Glutamatergic neuron (in vitro differentiated cells): Measurements from ENCODE around the gene SPATA19. TPM values are rescaled to one million over a fixed set of nuclear protein-coding genes. Genes with fewer than 3 reads are reported as not detected.

Experiments used
- DNase-seq: peaks from one replicate; pipeline ENCODE4 v3.0.0; 2022
- H3K27ac Mint-ChIP-seq: one replicate; pipeline ENCODE4 v1.8.0; 2020; ENCODE audit warnings: mild to moderate bottlenecking, mixed read lengths, inconsistent platforms; ENCODE audit not compliant: unreplicated experiment
- H3K27me3 Mint-ChIP-seq: one replicate; pipeline ENCODE4 v1.8.0; 2020; ENCODE audit warnings: mild to moderate bottlenecking, moderate library complexity, mixed read lengths, inconsistent platforms; ENCODE audit not compliant: unreplicated experiment
- H3K36me3 Mint-ChIP-seq: one replicate; pipeline ENCODE4 v1.8.0; 2020; ENCODE audit warnings: mild to moderate bottlenecking, mixed read lengths, inconsistent platforms; ENCODE audit not compliant: unreplicated experiment
- H3K4me1 Mint-ChIP-seq: one replicate; pipeline ENCODE4 v1.8.0; 2020; ENCODE audit warnings: mild to moderate bottlenecking, low read depth, mixed read lengths, inconsistent platforms; ENCODE audit not compliant: unreplicated experiment
- H3K4me3 Mint-ChIP-seq: one replicate; pipeline ENCODE4 v1.8.0; 2020; ENCODE audit warnings: mild to moderate bottlenecking, mixed read lengths, inconsistent platforms; ENCODE audit not compliant: unreplicated experiment
- H3K9me3 Mint-ChIP-seq: one replicate; pipeline ENCODE4 v1.8.0; 2020; ENCODE audit warnings: mild to moderate bottlenecking, moderate library complexity, mixed read lengths, inconsistent platforms; ENCODE audit not compliant: unreplicated experiment
- CTCF ChIP-seq: fragments of 200-600 bp; sonication (generic); IDR thresholded peaks from one replicate; pipeline ENCODE4 v1.5.0; 2021; ENCODE audit not compliant: partially characterized antibody, unreplicated experiment
- total RNA-seq: library from RNA; stranded (reverse); fragmentation: NEBNext Ultra II Directional; extraction: Animal tissue kit (Norgen Biotek cat#: 25700); gene quantifications from one replicate; pipeline ENCODE4 v1.2.1, GENCODE V29; 2021; ENCODE audit not compliant: unreplicated experiment

The SPATA19 gene
- total RNA-seq, 1 donor from 2014 or later, result not detected

- Mint-ChIP-seq H3K27me3 (peaks cover 10% of the 10 kb centered on the region), H3K27ac (no peak overlapping the region), H3K36me3 (no peaks in the 10 kb centered on the region), H3K4me1 (peaks cover 5% of the 10 kb centered on the region), H3K4me3 (no peak overlapping the region), H3K9me3 (peaks cover 3% of the 10 kb centered on the region)
- no peak for DNase-seq
- TF ChIP-seq CTCF, result no peak
These were observed 20.7 kb downstream of the SPATA19 start for GRCh38 chr11:133824593-133824992.

- no peak overlapping the region for H3K27ac Mint-ChIP-seq
- no peaks in the 10 kb centered on the region for H3K36me3 Mint-ChIP-seq
- DNase-seq, result no peak
- no peak for TF ChIP-seq CTCF
- peaks cover 12% of the 10 kb centered on the region for H3K4me1 Mint-ChIP-seq
- H3K27me3 Mint-ChIP-seq, result peaks cover 10% of the 10 kb centered on the region
- H3K4me3 Mint-ChIP-seq, result no peak overlapping the region
- H3K9me3 Mint-ChIP-seq, result peaks cover 3% of the 10 kb centered on the region
These were observed 21.7 kb downstream of the SPATA19 start for GRCh38 chr11:133823614-133824013.

- Mint-ChIP-seq H3K4me3 (no peak overlapping the region), H3K9me3 (peaks cover 1% of the 10 kb centered on the region), H3K27me3 (peaks cover 7% of the 10 kb centered on the region), H3K27ac (no peak overlapping the region), H3K4me1 (peaks cover 12% of the 10 kb centered on the region), H3K36me3 (no peaks in the 10 kb centered on the region)
- TF ChIP-seq CTCF, result no peak
- no peak for DNase-seq
These were observed 22.1 kb downstream of the SPATA19 start for GRCh38 chr11:133823211-133823610.

GRCh38 chr11:133821776-133822175 is 23.5 kb downstream of the SPATA19 start:
- Mint-ChIP-seq H3K4me1 (peaks cover 12% of the 10 kb centered on the region), H3K4me3 (no peak overlapping the region), H3K36me3 (no peaks in the 10 kb centered on the region), H3K27ac (no peak overlapping the region), H3K27me3 (peaks cover 5% of the 10 kb centered on the region), H3K9me3 (no peaks in the 10 kb centered on the region)
- DNase-seq, result peak; percentile 77
- peak; percentile 87 for TF ChIP-seq CTCF

- Mint-ChIP-seq H3K27me3 (peaks cover 2% of the 10 kb centered on the region), H3K27ac (no peak overlapping the region), H3K4me3 (no peak overlapping the region), H3K36me3 (no peaks in the 10 kb centered on the region), H3K4me1 (peaks cover 25% of the 10 kb centered on the region), H3K9me3 (peaks cover 4% of the 10 kb centered on the region)
- DNase-seq, result peak; percentile 37
- no peak for TF ChIP-seq CTCF
These were observed 25.5 kb downstream of the SPATA19 start for GRCh38 chr11:133819746-133820315.
